Fibroblast of skin of right quadriceps (primary cell): Measurements from ENCODE around the gene PTPRZ1.

ENCODE experiments used
- DNase-seq: peaks from one replicate; pipeline ENCODE4 v3.0.0-alpha.2; 2013

Gene PTPRZ1

GRCh38 chr7:121872831-121873288, at the start of gene PTPRZ1:
PTPRZ1 (plus strand) TSS chr7:121873161; CDS start chr7:121873500, 339 bp downstream.
- DNase-seq: peak; percentile 20

GRCh38 chr7:121824276-121824675, 48.7 kb upstream of the PTPRZ1 start:
- no peak for DNase-seq

- no peak for DNase-seq
Measured at GRCh38 chr7:121831351-121831750, 41.6 kb upstream of the PTPRZ1 start.

GRCh38 chr7:121831801-121832200, 41.2 kb upstream of the PTPRZ1 start:
- DNase-seq: no peak

- no peak for DNase-seq
Measured at GRCh38 chr7:121832347-121832746, 40.6 kb upstream of the PTPRZ1 start.

GRCh38 chr7:121833991-121834390, 39.0 kb upstream of the PTPRZ1 start:
- no peak for DNase-seq

- no peak for DNase-seq
Measured at GRCh38 chr7:121837462-121837861, 35.5 kb upstream of the PTPRZ1 start.

- no peak for DNase-seq
Measured at GRCh38 chr7:121847041-121847440, 25.9 kb upstream of the PTPRZ1 start.

- DNase-seq: peak; percentile 11
Measured at GRCh38 chr7:121853307-121853706, 19.7 kb upstream of the PTPRZ1 start.

- no peak for DNase-seq
Measured at GRCh38 chr7:121860953-121861352, 12.0 kb upstream of the PTPRZ1 start.

GRCh38 chr7:121862591-121862990, 10.4 kb upstream of the PTPRZ1 start:
- DNase-seq: no peak

GRCh38 chr7:121871188-121871587, 1.8 kb upstream of the PTPRZ1 start:
- no peak for DNase-seq

GRCh38 chr7:121873289-121874194, 581 bp downstream of the PTPRZ1 start:
- DNase-seq: peak; percentile 18

- no peak for DNase-seq
Measured at GRCh38 chr7:121874298-121874697, 1.3 kb downstream of the PTPRZ1 start.

- DNase-seq: no peak
Measured at GRCh38 chr7:121875203-121875602, 2.2 kb downstream of the PTPRZ1 start.

GRCh38 chr7:121876656-121877500, 3.9 kb downstream of the PTPRZ1 start:
- DNase-seq: no peak

- no peak for DNase-seq
Measured at GRCh38 chr7:121878918-121879464, 6.0 kb downstream of the PTPRZ1 start.

- DNase-seq: no peak
Measured at GRCh38 chr7:121879544-121879943, 6.6 kb downstream of the PTPRZ1 start.

- no peak for DNase-seq
Measured at GRCh38 chr7:121882731-121883130, 9.8 kb downstream of the PTPRZ1 start.

GRCh38 chr7:121885166-121885920, 12.4 kb downstream of the PTPRZ1 start:
- DNase-seq: no peak

GRCh38 chr7:121887634-121888033, 14.7 kb downstream of the PTPRZ1 start:
- DNase-seq: no peak

- no peak for DNase-seq
Measured at GRCh38 chr7:121890833-121891232, 17.9 kb downstream of the PTPRZ1 start.

- no peak for DNase-seq
Measured at GRCh38 chr7:121891731-121892130, 18.8 kb downstream of the PTPRZ1 start.
